DMS79 treated with DMSO at 0.1 percent for 48 hours (cell line): ENCODE data around the gene FSTL3.
A peak's percentile ranks its signal among the peaks of the same experiment; 100 is the strongest.
"Not testable (repeated sequence)": the region's sequence is repeated elsewhere in the genome, so short reads cannot be mapped to it uniquely, and the experiment has no call there.

Experiments used
- DNase-seq: peaks from one replicate; lab custom pipeline; 2025; lab: John Stamatoyannopoulos, UW

FSTL3 gene

GRCh38 chr19:661427-662196 lies 14.6 kb upstream of the FSTL3 start:
- DNase-seq = no peak

- no peak for DNase-seq
Observed at GRCh38 chr19:662207-662961, 13.8 kb upstream of the FSTL3 start.

- DNase-seq = peak; percentile 77
Observed at GRCh38 chr19:662962-663681, 13.1 kb upstream of the FSTL3 start, which contains the start of gene RNF126. Gene RNF126, minus strand, starts transcription at chr19:663214. Its CDS starts 93 bp downstream, at chr19:663121.

GRCh38 chr19:663682-664117 lies 12.5 kb upstream of the FSTL3 start:
- DNase-seq = no peak

GRCh38 chr19:664913-665443 lies 11.2 kb upstream of the FSTL3 start:
- peak; percentile 73 for DNase-seq

- DNase-seq = not testable (repeated sequence)
Observed at GRCh38 chr19:666985-667573, 9.1 kb upstream of the FSTL3 start.

- DNase-seq = not testable (repeated sequence)
Observed at GRCh38 chr19:668675-669434, 7.3 kb upstream of the FSTL3 start.

GRCh38 chr19:670609-671075 lies 5.5 kb upstream of the FSTL3 start:
- no peak for DNase-seq

GRCh38 chr19:674282-675151 lies 1.7 kb upstream of the FSTL3 start:
- no peak for DNase-seq

- DNase-seq = no peak
Observed at GRCh38 chr19:676007-676338, 219 bp upstream of the FSTL3 start.

GRCh38 chr19:677201-677600 lies 1.0 kb downstream of the FSTL3 start:
- DNase-seq = no peak

GRCh38 chr19:677601-678436 lies 1.6 kb downstream of the FSTL3 start:
- DNase-seq = no peak

GRCh38 chr19:678791-679388 lies 2.7 kb downstream of the FSTL3 start:
- no peak for DNase-seq

- DNase-seq = peak; percentile 17
Observed at GRCh38 chr19:679418-680286, 3.5 kb downstream of the FSTL3 start.

- peak; percentile 86 for DNase-seq
Observed at GRCh38 chr19:680287-681028, 4.3 kb downstream of the FSTL3 start.

- no peak for DNase-seq
Observed at GRCh38 chr19:681029-682019, 5.1 kb downstream of the FSTL3 start.
